HepG2 (cell line): ENCODE results near the gene SRCAP. TPM values are rescaled to one million over a fixed set of nuclear protein-coding genes. Genes with fewer than 3 reads are reported as not detected.

Experiments
- ATF4 ChIP-seq, 2 experiments: fragments of 450-650 bp in 1 of 2; sonication (generic) in 1 of 2; formaldehyde crosslinking; IDR thresholded peaks; 2 replicates each; pipeline versions ENCODE4 v1.5.0 to v1.8.0; 2020 to 2022; ENCODE audit warnings: mild to moderate bottlenecking in 1 of 2, missing genetic modification reagents in 1 of 2
- CEBPZ ChIP-seq: IDR thresholded peaks from 2 replicates; pipeline ENCODE4 v1.6.1; 2012; ENCODE audit warnings: low read length, improper control_type of control experiment
- DMAP1 ChIP-seq: IDR thresholded peaks from 2 replicates; pipeline ENCODE4 v1.6.1; 2016
- HES4 ChIP-seq: sonication (generic); formaldehyde crosslinking; IDR thresholded peaks from 2 replicates; pipeline ENCODE4 v1.9.0; 2021; ENCODE audit warnings: mild to moderate bottlenecking, missing genetic modification reagents, borderline replicate concordance
- KAT8 ChIP-seq: IDR thresholded peaks from 2 replicates; pipeline ENCODE4 v1.6.1; 2016; ENCODE audit warnings: missing genetic modification reagents, missing compliant biosample characterization
- KLF12 ChIP-seq: sonication (generic); formaldehyde crosslinking; IDR thresholded peaks from 2 replicates; pipeline ENCODE4 v1.4.0; 2020; ENCODE audit warnings: missing genetic modification reagents, borderline replicate concordance
- LCORL ChIP-seq, 2 experiments: fragments of 450-650 bp in 1 of 2; sonication (generic) in 1 of 2; formaldehyde crosslinking in 1 of 2; IDR thresholded peaks; 2 replicates each; pipeline versions ENCODE4 v1.5.0 to v1.6.1; 2017 to 2020; ENCODE audit warnings: antibody characterized with exemption in 1 of 2, missing genetic modification reagents in 1 of 2
- TBX2 ChIP-seq: sonication (generic); formaldehyde crosslinking; IDR thresholded peaks from 2 replicates; pipeline ENCODE4 v1.5.0; 2020; ENCODE audit warnings: missing genetic modification reagents, mild to moderate bottlenecking, borderline replicate concordance
- ZBTB4 ChIP-seq: sonication (generic); formaldehyde crosslinking; IDR thresholded peaks from 2 replicates; pipeline ENCODE4 v1.4.0; 2020; ENCODE audit warnings: missing genetic modification reagents, mild to moderate bottlenecking, borderline replicate concordance
- ZNF513 ChIP-seq: sonication (generic); formaldehyde crosslinking; conservative IDR thresholded peaks from 2 replicates; pipeline ENCODE4 v1.5.0; 2020; ENCODE audit warnings: missing genetic modification reagents
- ZNF609 ChIP-seq: sonication (generic); formaldehyde crosslinking; IDR thresholded peaks from 2 replicates; pipeline ENCODE4 v1.4.0; 2020; ENCODE audit warnings: mild to moderate bottlenecking, missing genetic modification reagents, borderline replicate concordance
- polyA plus RNA-seq, 8 experiments: library from polyadenylated mRNA; depleted of rRNA in 3 of 8; stranded (reverse) in 7 of 8; unstranded in 1 of 8; fragments of >200 nt; fragmentation: Illumina TruSeq in 4 of 8; extraction: Trizol in 4 of 8; gene quantifications; 2 replicates each; pipeline versions ENCODE4 v1.2.1 to v1.2.3, GENCODE V29; 2011 to 2016; ENCODE audit warnings: low read depth in 4 of 8, missing spikeins in 1 of 8, mixed read lengths in 1 of 8; ENCODE audit not compliant: insufficient read depth in 1 of 8
- total RNA-seq, 5 experiments: library from RNA; depleted of rRNA; stranded (reverse); fragments of >200 nt; fragmentation: Illumina TruSeq; extraction: Trizol; gene quantifications; 2 replicates each; pipeline ENCODE4 v1.2.3, GENCODE V29; 2016; ENCODE audit warnings: low read depth in 1 of 5

Gene SRCAP
- total and polyA plus RNA-seq, 2 of the 13 experiments (the other 11 are each of a cell fraction or from before 2014, with no cell fraction given), result 4.9 to 9.0 TPM

- TF ChIP-seq ZNF513 (CRISPR knock-in tag) (no peak), ZNF609 (CRISPR knock-in tag) (no peak), HES4 (peak; percentile 56; the same call in 1 of the 2 replicates), ZBTB4 (CRISPR knock-in tag) (no peak), KAT8 (CRISPR knock-in tag) (peak; percentile 14; the same call in 1 of the 2 replicates), LCORL (IDR thresholded peaks at IDR 0.05) (no peak), LCORL (CRISPR knock-in tag; IDR thresholded peaks at IDR 0.05) (no peak), CEBPZ (no peak), ATF4 (CRISPR knock-in tag; IDR thresholded peaks at IDR 0.05) (no peak), DMAP1 (CRISPR knock-in tag) (peak; percentile 85; the same call in 1 of the 2 replicates), KLF12 (CRISPR knock-in tag) (no peak), TBX2 (CRISPR knock-in tag) (no peak; the same call in 1 of the 2 replicates)
Measured at GRCh38 chr16:30658731-30659506, 40.1 kb upstream of the SRCAP start (continued).
